ENCODE measurements around the gene ANKS3. TPM values are rescaled to one million over a fixed set of nuclear protein-coding genes. Genes with fewer than 3 reads are reported as not detected.

Gene ANKS3
- total RNA-seq, 1 experiment from 2014 or later: 25.5 TPM

- TF ChIP-seq MAX (IDR thresholded peaks at IDR 0.05): no peak
- TF ChIP-seq JUND (IDR thresholded peaks at IDR 0.05): no peak
Observed at GRCh38 chr16:4752351-4753100, 18.5 kb upstream of the ANKS3 start (continued).

- H3K79me2 ChIP-seq (ENCODE audit: insufficient read depth, low read length): peaks cover 4% of the 10 kb centered on the region; the same call in 1 of the 2 replicates
- POLR2A ChIA-PET: no interaction called here
- no TSS peak for BruUV-seq (replicated peaks)
- RAD21 ChIA-PET (ENCODE audit: low non-redundant PET in 1 of 2, low total read pairs in 2 of 2, uncharacterized antibody in 2 of 2, unreplicated experiment in 2 of 2): no interaction called here
- H4K20me1 ChIP-seq (ENCODE audit: insufficient read depth): no peaks in the 10 kb centered on the region
- no peak for ATAC-seq
- peaks cover 0 to 4% of the 10 kb centered on the region in 2 experiments; a peak in 1 of 4 replicates for H3K9me3 ChIP-seq (ENCODE audit: control insufficient read depth in 1 of 2, insufficient read depth in 1 of 2, low read depth in 1 of 2, low read length in 2 of 2)
- no peaks in the 10 kb centered on the region for H3K4me1 ChIP-seq (ENCODE audit: control insufficient read depth in 1 of 2, insufficient read depth in 2 of 2, low read length in 2 of 2)
- H3K27ac ChIP-seq (ENCODE audit: low read depth, low read length): no peak overlapping the region
- no peak overlapping the region for H2AFZ ChIP-seq (ENCODE audit: low read depth, low read length, poor library complexity, severe bottlenecking)
- no peak overlapping the region for H3K9ac ChIP-seq (ENCODE audit: low read length)
- H3K4me3 ChIP-seq (replicated peaks in 1 of 2; ENCODE audit: low read depth in 1 of 2, low read length in 2 of 2): no peak overlapping the region
- no peak overlapping the region for H3K4me2 ChIP-seq (ENCODE audit: low read length)
- no peaks in the 10 kb centered on the region for H3K9me2 ChIP-seq (ENCODE audit: insufficient read depth)
- H3K27me3 ChIP-seq (ENCODE audit: insufficient read depth, low read length): no peaks in the 10 kb centered on the region
- no peak for TF ChIP-seq SRF (IDR thresholded peaks at IDR 0.05; ENCODE audit: low read depth)
- no peak for TF ChIP-seq EZH2phosphoT487 (IDR thresholded peaks at IDR 0.05; ENCODE audit: borderline replicate concordance)
- no peak for TF ChIP-seq FOSL1 (IDR thresholded peaks at IDR 0.05; ENCODE audit: low read depth)
- DNase-seq (ENCODE audit: low read depth, low spot score): no peak
- intact Hi-C loops (cut with micrococcal nuclease): no loop called here
- H3K36me3 ChIP-seq (ENCODE audit: control insufficient read depth in 1 of 2, insufficient read depth in 2 of 2, low read length in 2 of 2): peaks cover 11 to 12% of the 10 kb centered on the region in 2 experiments; a peak in 3 of 4 replicates
- CTCF ChIA-PET: no interaction called here
Observed at GRCh38 chr16:4750896-4751295, 16.8 kb upstream of the ANKS3 start.

GRCh38 chr16:4749700-4750257, 15.7 kb upstream of the ANKS3 start:
- Histone ChIP-seq H3K79me2 (ENCODE audit: insufficient read depth, low read length) (no peaks in the 10 kb centered on the region), H3K4me2 (ENCODE audit: low read length) (no peak overlapping the region), H3K9ac (ENCODE audit: low read length) (no peak overlapping the region), H3K4me3 (replicated peaks in 1 of 2; ENCODE audit: low read depth in 1 of 2, low read length in 2 of 2) (no peak overlapping the region), H2AFZ (ENCODE audit: low read depth, low read length, poor library complexity, severe bottlenecking) (no peak overlapping the region), H3K9me3 (ENCODE audit: control insufficient read depth in 1 of 2, insufficient read depth in 1 of 2, low read depth in 1 of 2, low read length in 2 of 2) (no peaks in the 10 kb centered on the region), H3K36me3 (ENCODE audit: control insufficient read depth in 1 of 2, insufficient read depth in 2 of 2, low read length in 2 of 2) (peaks cover 1 to 10% of the 10 kb centered on the region in 2 experiments; a peak in 3 of 4 replicates), H3K27me3 (ENCODE audit: insufficient read depth, low read length) (no peaks in the 10 kb centered on the region), H3K9me2 (ENCODE audit: insufficient read depth) (no peaks in the 10 kb centered on the region), H4K20me1 (ENCODE audit: insufficient read depth) (no peaks in the 10 kb centered on the region), H3K27ac (ENCODE audit: low read depth, low read length) (no peak overlapping the region), H3K4me1 (ENCODE audit: control insufficient read depth in 1 of 2, insufficient read depth in 2 of 2, low read length in 2 of 2) (no peaks in the 10 kb centered on the region)
- ChIA-PET RAD21 (ENCODE audit: low non-redundant PET in 1 of 2, low total read pairs in 2 of 2, uncharacterized antibody in 2 of 2, unreplicated experiment in 2 of 2) (no interaction called here), POLR2A (no interaction called here), CTCF (no interaction called here)
- ATAC-seq (no peak), DNase-seq (ENCODE audit: low read depth, low spot score) (no peak)
- no TSS peak for BruUV-seq (replicated peaks)
- intact Hi-C loops (cut with micrococcal nuclease): no loop called here
- TF ChIP-seq REST (IDR thresholded peaks at IDR 0.05; ENCODE audit: low read depth): no peak
- no peak for TF ChIP-seq JUND (IDR thresholded peaks at IDR 0.05)
- TF ChIP-seq FOSL1 (IDR thresholded peaks at IDR 0.05; ENCODE audit: low read depth): no peak
- TF ChIP-seq POLR2AphosphoS5 (IDR thresholded peaks at IDR 0.05; ENCODE audit: low read depth, low read length): no peak
- TF ChIP-seq ELF1 (IDR thresholded peaks at IDR 0.05; ENCODE audit: borderline replicate concordance, low read depth): no peak
- no peak for TF ChIP-seq RAD21 (IDR thresholded peaks at IDR 0.05; ENCODE audit: low read depth)
- TF ChIP-seq YY1 (IDR thresholded peaks at IDR 0.05; ENCODE audit: extremely low read depth, insufficient replicate concordance, low read depth, low read length): no peak
- TF ChIP-seq EZH2 (IDR thresholded peaks at IDR 0.05): no peak
